GM10266 (cell line): Measurements from ENCODE around the gene CYS1.

Experiments used
- DNase-seq: peaks from one replicate; pipeline ENCODE4 v3.0.0; 2012; ENCODE audit errors: extremely low spot score
- CTCF ChIP-seq: IDR thresholded peaks from 2 replicates; pipeline ENCODE4 v1.5.1; 2012; ENCODE audit warnings: mild to moderate bottlenecking, low read depth; ENCODE audit not compliant: control insufficient read depth, insufficient read depth; ENCODE audit errors: missing control alignments

The CYS1 gene

GRCh38 chr2:10061221-10061925, 18.8 kb downstream of the CYS1 start:
- no peak for DNase-seq
- TF ChIP-seq CTCF = no peak

DNA sequence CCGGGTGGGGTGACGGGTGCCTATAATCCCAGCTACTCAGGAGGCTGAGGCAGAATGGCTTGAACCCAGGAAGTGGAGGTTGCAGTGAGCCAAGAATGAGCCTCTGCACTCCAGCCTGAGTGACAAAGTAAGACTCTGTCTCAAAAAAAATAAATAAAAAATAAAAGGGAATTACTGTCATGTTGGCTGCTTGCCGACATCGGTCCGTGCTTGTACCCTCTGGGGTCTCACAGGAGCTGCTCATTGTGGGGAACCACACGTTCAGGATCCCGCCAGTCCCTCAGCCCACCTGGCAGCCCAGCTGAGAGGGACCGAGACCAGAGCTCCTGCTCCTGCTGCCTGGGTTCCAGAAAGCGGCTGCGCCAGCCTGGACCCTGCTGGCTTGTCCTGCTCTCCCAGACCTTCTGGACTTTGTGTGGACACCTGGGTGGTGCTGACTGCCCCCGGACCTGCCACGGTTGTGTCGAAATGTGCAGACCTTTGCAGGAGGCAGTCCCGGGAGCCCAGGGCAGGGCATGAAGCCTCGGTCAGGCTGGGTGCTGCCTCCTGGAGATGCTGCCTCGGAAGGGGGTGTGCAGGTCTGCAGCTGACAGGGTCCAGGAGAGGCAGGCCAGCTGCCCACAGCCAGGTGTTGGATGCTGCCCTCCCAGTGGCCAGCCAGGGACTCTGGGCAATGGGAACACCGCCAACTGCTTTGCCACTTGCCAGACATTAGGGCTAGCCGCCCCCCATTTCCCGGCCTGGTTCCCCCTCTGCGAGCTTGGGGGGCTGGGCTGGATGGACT, 20.5 kb downstream of the CYS1 start:
- no peak for DNase-seq
- TF ChIP-seq CTCF = no peak

- DNase-seq = no peak
- TF ChIP-seq CTCF = no peak
Observed at GRCh38 chr2:10059016-10059351, 21.2 kb downstream of the CYS1 start.

GRCh38 chr2:10058251-10059015, 21.8 kb downstream of the CYS1 start:
- no peak for DNase-seq

GRCh38 chr2:10057231-10058107, 22.7 kb downstream of the CYS1 start:
- peak; percentile 63 for DNase-seq

More at GRCh38 chr2:10058251-10059015, 21.8 kb downstream of the CYS1 start:
- TF ChIP-seq CTCF = no peak

More at GRCh38 chr2:10057231-10058107, 22.7 kb downstream of the CYS1 start:
- TF ChIP-seq CTCF = no peak
